PC-9 (cell line): ENCODE data around the gene RAB40C. TPM values are rescaled to one million over a fixed set of nuclear protein-coding genes. Genes with fewer than 3 reads are reported as not detected.

Source experiments
- BruUV-seq: library from RNA; stranded (reverse); fragments of 400-500 nt; replicated peaks from 2 replicates; lab custom pipeline; 2021; lab: Mats Ljungman, UMichigan
- CTCF ChIA-PET: fragments of 300-600 bp; sonication (Branson Sonifier 250); formaldehyde crosslinking; loops from one replicate; lab custom pipeline; 2022; ENCODE audit warnings: antibody characterized with exemption; lab: Charles Lee
- POLR2A ChIA-PET: fragments of 300-600 bp; sonication (Branson Sonifier 250); formaldehyde crosslinking; loops from one replicate; lab custom pipeline; 2022; ENCODE audit warnings: antibody characterized with exemption; ENCODE audit not compliant: unreplicated experiment; lab: Charles Lee
- DNase-seq, 2 experiments: peaks; one replicate each; pipeline versions ENCODE4 v3.0.0 to v3.0.0-alpha.2; 2015 to 2022; ENCODE audit warnings: mixed read lengths in 1 of 2
- H2AFZ ChIP-seq: fragments of 200-600 bp; sonication (generic); 2 replicates; pipeline ENCODE4 v1.8.1; 2017; ENCODE audit warnings: antibody characterized with exemption
- H3F3A ChIP-seq: fragments of 200-600 bp; sonication (generic); 2 replicates; pipeline ENCODE4 v1.8.1; 2017; ENCODE audit warnings: antibody characterized with exemption, mild to moderate bottlenecking, low read depth; ENCODE audit not compliant: insufficient read depth
- H3K27ac ChIP-seq: fragments of 200-600 bp; sonication (generic); 2 replicates; pipeline ENCODE4 v1.6.1; 2016; ENCODE audit warnings: mixed run types
- H3K27me3 ChIP-seq: fragments of 200-600 bp; sonication (generic); 2 replicates; pipeline ENCODE4 v1.6.1; 2016; ENCODE audit warnings: low read depth, mixed run types; ENCODE audit not compliant: insufficient read depth
- H3K36me3 ChIP-seq: fragments of 200-600 bp; sonication (generic); 2 replicates; pipeline ENCODE4 v1.6.1; 2016; ENCODE audit warnings: low read depth, mixed run types
- H3K4me1 ChIP-seq: fragments of 200-600 bp; sonication (generic); replicated peaks from 2 replicates; pipeline ENCODE4 v1.6.1; 2016; ENCODE audit warnings: mixed run types; ENCODE audit not compliant: insufficient read depth
- H3K4me2 ChIP-seq: fragments of 200-600 bp; sonication (generic); 2 replicates; pipeline ENCODE4 v1.6.1; 2017; ENCODE audit warnings: mixed run types
- H3K4me3 ChIP-seq: fragments of 200-600 bp; sonication (generic); 2 replicates; pipeline ENCODE4 v1.6.1; 2016; ENCODE audit warnings: mixed run types
- H3K79me2 ChIP-seq: fragments of 200-600 bp; sonication (generic); 2 replicates; pipeline ENCODE4 v1.6.1; 2017; ENCODE audit warnings: low read depth, mixed run types
- H3K9me2 ChIP-seq: fragments of 200-600 bp; sonication (generic); 2 replicates; pipeline ENCODE4 v1.8.1; 2017; ENCODE audit warnings: mild to moderate bottlenecking; ENCODE audit not compliant: insufficient read depth
- H3K9me3 ChIP-seq: fragments of 200-600 bp; sonication (generic); 2 replicates; pipeline ENCODE4 v1.8.1; 2016; ENCODE audit warnings: low read depth; ENCODE audit not compliant: insufficient read depth
- H4K20me1 ChIP-seq: fragments of 200-600 bp; sonication (generic); 2 replicates; pipeline ENCODE4 v1.8.1; 2017; ENCODE audit not compliant: insufficient read depth
- EZH2 ChIP-seq: fragments of 200-600 bp; sonication (generic); IDR thresholded peaks from 2 replicates; pipeline ENCODE4 v1.8.0; 2017; ENCODE audit warnings: antibody characterized with exemption, low read depth
- intact Hi-C: fragments of 100-400 bp; cut with micrococcal nuclease; formaldehyde crosslinking; loops from one replicate; pipeline ENCODE4 v1.10.0; 2022; ENCODE audit not compliant: unreplicated experiment
- total RNA-seq: library from RNA; stranded (reverse); gene quantifications from 2 replicates; pipeline ENCODE4 v1.2.3, GENCODE V29; 2021
- TF ChIP-seq, protein P1 (sequence below): fragments of 200-600 bp; sonication (generic); conservative IDR thresholded peaks from 2 replicates; pipeline ENCODE4 v1.6.1; 2017; ENCODE audit warnings: mixed run types, antibody characterized with exemption, mild to moderate bottlenecking, moderate library complexity

RAB40C gene
- total RNA-seq, 1 experiment from 2014 or later = 47.1 TPM

DNA sequence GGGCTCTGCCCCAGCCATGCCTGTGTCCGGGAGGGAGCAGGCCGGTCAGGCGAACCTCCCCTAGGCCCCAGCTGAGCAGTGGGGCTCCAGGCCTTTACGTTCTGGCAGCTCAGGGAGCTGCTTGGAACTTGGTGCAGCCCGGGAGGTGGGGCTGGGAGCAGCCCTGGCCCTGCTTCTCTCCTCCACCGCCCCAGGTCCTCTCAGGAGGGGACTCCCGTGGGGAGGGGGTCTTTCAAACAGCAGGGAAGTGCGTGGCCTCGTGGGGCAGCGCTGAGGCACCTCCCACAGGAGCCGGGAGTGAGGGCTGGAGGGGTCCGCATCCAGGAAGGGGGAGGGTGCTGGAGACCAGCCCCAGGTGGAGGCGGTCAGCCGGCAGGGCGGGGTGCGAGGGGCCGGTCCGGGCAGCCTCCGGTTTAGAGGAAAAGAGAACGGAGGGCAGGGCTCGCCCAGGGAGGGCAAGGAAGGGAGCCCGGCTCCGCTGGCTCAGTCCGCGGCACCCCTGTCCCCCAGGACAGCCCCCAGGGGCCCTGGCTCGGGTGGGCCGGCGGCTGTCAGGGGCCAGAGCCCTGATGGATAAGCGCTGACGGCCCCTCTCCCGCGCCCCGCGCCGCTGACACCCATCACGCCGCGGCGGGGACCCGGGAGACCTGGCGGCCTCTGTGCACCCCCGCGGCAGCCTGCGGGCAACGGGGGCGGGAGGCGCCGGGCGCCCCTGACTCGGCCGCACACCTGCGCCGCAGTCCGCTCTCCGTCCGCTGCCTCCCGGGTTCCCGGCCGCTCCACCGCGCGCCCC is 30.3 kb upstream of the RAB40C start:
- Histone ChIP-seq H3K36me3 (no peaks in the 10 kb centered on the region), H4K20me1 (no peaks in the 10 kb centered on the region), H3K9me2 (no peaks in the 10 kb centered on the region), H3K4me2 (no peak overlapping the region), H3K79me2 (no peaks in the 10 kb centered on the region), H3K27me3 (no peaks in the 10 kb centered on the region), H3K9me3 (no peaks in the 10 kb centered on the region), H3K27ac (no peak overlapping the region), H3K4me1 (0 out of 2 replicates have a peak, but pooled peaks cover 4% of the 10 kb centered on the region), H2AFZ (no peak overlapping the region), H3K4me3 (no peak overlapping the region), H3F3A (no peaks in the 10 kb centered on the region)
- TF ChIP-seq, protein P1, sequence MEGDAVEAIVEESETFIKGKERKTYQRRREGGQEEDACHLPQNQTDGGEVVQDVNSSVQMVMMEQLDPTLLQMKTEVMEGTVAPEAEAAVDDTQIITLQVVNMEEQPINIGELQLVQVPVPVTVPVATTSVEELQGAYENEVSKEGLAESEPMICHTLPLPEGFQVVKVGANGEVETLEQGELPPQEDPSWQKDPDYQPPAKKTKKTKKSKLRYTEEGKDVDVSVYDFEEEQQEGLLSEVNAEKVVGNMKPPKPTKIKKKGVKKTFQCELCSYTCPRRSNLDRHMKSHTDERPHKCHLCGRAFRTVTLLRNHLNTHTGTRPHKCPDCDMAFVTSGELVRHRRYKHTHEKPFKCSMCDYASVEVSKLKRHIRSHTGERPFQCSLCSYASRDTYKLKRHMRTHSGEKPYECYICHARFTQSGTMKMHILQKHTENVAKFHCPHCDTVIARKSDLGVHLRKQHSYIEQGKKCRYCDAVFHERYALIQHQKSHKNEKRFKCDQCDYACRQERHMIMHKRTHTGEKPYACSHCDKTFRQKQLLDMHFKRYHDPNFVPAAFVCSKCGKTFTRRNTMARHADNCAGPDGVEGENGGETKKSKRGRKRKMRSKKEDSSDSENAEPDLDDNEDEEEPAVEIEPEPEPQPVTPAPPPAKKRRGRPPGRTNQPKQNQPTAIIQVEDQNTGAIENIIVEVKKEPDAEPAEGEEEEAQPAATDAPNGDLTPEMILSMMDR = no peak
- TF ChIP-seq EZH2 = no peak
- DNase-seq = no peak
- BruUV-seq = no TSS peak
- ChIA-PET CTCF (no interaction called here), POLR2A (no interaction called here)
- intact Hi-C loops = no loop called here

- H3K9me3 ChIP-seq = no peaks in the 10 kb centered on the region
- H3K4me1 ChIP-seq = 0 out of 2 replicates have a peak, but pooled peaks cover 4% of the 10 kb centered on the region
- H3K79me2 ChIP-seq = no peaks in the 10 kb centered on the region
- no peak within 1 kb of the TSS for H3K4me2 ChIP-seq
- no peak for DNase-seq
- H3F3A ChIP-seq = no peaks in the 10 kb centered on the region
- BruUV-seq = no TSS peak
- no peak within 1 kb of the TSS for H2AFZ ChIP-seq
- POLR2A ChIA-PET = no interaction called here
- no peaks in the 10 kb centered on the region for H3K36me3 ChIP-seq
- H4K20me1 ChIP-seq = no peaks in the 10 kb centered on the region
- intact Hi-C loops = no loop called here
- CTCF ChIA-PET = no interaction called here
- TF ChIP-seq, protein P1 = no peak
- no peak for TF ChIP-seq EZH2
- no peaks in the 10 kb centered on the region for H3K27me3 ChIP-seq
- no peak within 1 kb of the TSS for H3K27ac ChIP-seq
- H3K9me2 ChIP-seq = no peaks in the 10 kb centered on the region
- no peak within 1 kb of the TSS for H3K4me3 ChIP-seq
Measured at GRCh38 chr16:560204-560700, 29.6 kb upstream of the RAB40C start, which contains the start of gene PRR35. Gene PRR35, plus strand, starts transcription at chr16:560394. Its CDS starts 2,901 bp downstream, at chr16:563295.

GRCh38 chr16:560701-561412 is 29.0 kb upstream of the RAB40C start:
- no peaks in the 10 kb centered on the region for H3K27me3 ChIP-seq
- no peaks in the 10 kb centered on the region for H3K9me2 ChIP-seq
- H3K4me1 ChIP-seq = 0 out of 2 replicates have a peak, but pooled peaks cover 4% of the 10 kb centered on the region
- no TSS peak for BruUV-seq
- no peak overlapping the region for H2AFZ ChIP-seq
- intact Hi-C loops = no loop called here
- no peak for TF ChIP-seq EZH2
- TF ChIP-seq, protein P1 = no peak
- H3K9me3 ChIP-seq = no peaks in the 10 kb centered on the region
- POLR2A ChIA-PET = no interaction called here
- H3K79me2 ChIP-seq = no peaks in the 10 kb centered on the region
- no peaks in the 10 kb centered on the region for H4K20me1 ChIP-seq
- H3K36me3 ChIP-seq = no peaks in the 10 kb centered on the region
- CTCF ChIA-PET = interaction anchor here (0.6 kb wide), 1 partner anchor 29 kb away, joined by 5 read pairs; no protein-coding TSS in a partner anchor
- no peak for DNase-seq
- H3K4me2 ChIP-seq = no peak overlapping the region
- no peak overlapping the region for H3K27ac ChIP-seq
- H3F3A ChIP-seq = no peaks in the 10 kb centered on the region
- H3K4me3 ChIP-seq = no peak overlapping the region
